ENCODE data around the gene RFX3. TPM values are rescaled to one million over a fixed set of nuclear protein-coding genes. Genes with fewer than 3 reads are reported as not detected.
"Not testable (repeated sequence)": the region's sequence is repeated elsewhere in the genome, so short reads cannot be mapped to it uniquely, and the experiment has no call there.

The RFX3 gene
- total and polyA plus RNA-seq, 4 donors = 0.30 to 4.6 (median 1.5) TPM

DNA sequence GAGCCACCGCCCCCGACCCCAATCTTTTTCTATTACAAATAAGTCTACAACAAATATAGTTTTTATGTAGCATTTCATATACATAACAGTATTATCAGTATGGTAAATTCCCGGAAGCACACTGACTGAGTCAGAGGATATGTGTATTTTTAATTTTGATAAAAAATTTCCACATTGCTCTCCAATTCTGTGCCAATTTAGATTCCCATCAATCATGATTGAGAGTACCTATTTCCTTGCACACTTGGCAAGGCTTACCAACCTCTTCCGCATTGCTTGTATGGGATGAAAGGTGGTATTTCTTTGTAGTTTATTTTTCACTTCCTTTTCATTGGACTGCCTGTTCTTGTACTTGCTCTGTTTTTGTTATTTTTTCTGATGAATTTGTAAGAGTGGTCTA lies 204.6 kb downstream of the RFX3 start:
- 90% methylated on average over 4 of the region's 4 CpGs for WGBS
- H3K27ac ChIP-seq (ENCODE audit: low read depth in 1 of 2, low read length in 2 of 2) = no peak overlapping the region

DNA sequence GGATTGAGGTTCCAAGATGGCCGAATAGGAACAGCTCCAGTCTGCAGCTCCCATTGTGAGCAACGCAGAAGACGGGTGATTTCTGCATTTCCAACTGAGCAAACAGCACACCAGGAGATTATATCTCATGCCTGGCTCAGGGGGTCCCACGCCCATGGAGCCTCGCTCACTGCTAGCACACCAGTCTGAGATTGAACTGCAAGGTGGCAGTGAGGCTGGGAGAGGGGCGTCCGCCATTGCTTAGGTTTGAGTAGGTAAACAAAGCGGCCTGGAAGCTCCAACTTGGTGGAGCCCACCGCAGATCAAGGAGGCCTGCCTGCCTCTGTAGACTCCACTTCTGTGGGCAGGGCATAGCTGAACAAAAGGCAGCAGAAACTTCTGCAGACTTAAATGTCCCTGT lies 213.2 kb downstream of the RFX3 start:
- H3K4me1 ChIP-seq (ENCODE audit: control insufficient read depth in 4 of 4, insufficient read depth in 4 of 4, low read length in 3 of 4); H3K4me3 ChIP-seq (ENCODE audit: low read depth in 1 of 3, low read length in 3 of 3); H3K36me3 ChIP-seq (ENCODE audit: control insufficient read depth in 4 of 4, insufficient read depth in 3 of 4, low read depth in 1 of 4, low read length in 3 of 4); H3K9me3 ChIP-seq (ENCODE audit: control insufficient read depth in 4 of 4, low read length in 3 of 4); H3K9ac ChIP-seq (ENCODE audit: low read depth in 1 of 2, low read length in 2 of 2); H3K27ac ChIP-seq (ENCODE audit: low read depth in 1 of 2, low read length in 2 of 2); DNase-seq (ENCODE audit: low spot score); H3K27me3 ChIP-seq (ENCODE audit: control insufficient read depth in 4 of 4, insufficient read depth in 4 of 4, low read length in 3 of 4): not testable (repeated sequence)
- 96% methylated on average over 9 of the region's 9 CpGs for WGBS

More for the DNA sequence above, 204.6 kb downstream of the RFX3 start:
- Histone ChIP-seq H3K9me3 (ENCODE audit: control insufficient read depth in 4 of 4, low read length in 3 of 4) (no peaks in the 10 kb centered on the region), H3K27me3 (ENCODE audit: control insufficient read depth in 4 of 4, insufficient read depth in 4 of 4, low read length in 3 of 4) (no peaks in the 10 kb centered on the region), H3K4me3 (ENCODE audit: low read depth in 1 of 3, low read length in 3 of 3) (no peak overlapping the region), H3K36me3 (ENCODE audit: control insufficient read depth in 4 of 4, insufficient read depth in 3 of 4, low read depth in 1 of 4, low read length in 3 of 4) (no peaks in the 10 kb centered on the region), H3K4me1 (ENCODE audit: control insufficient read depth in 4 of 4, insufficient read depth in 4 of 4, low read length in 3 of 4) (no peaks in the 10 kb centered on the region), H3K9ac (ENCODE audit: low read depth in 1 of 2, low read length in 2 of 2) (no peak overlapping the region)
- no peak for DNase-seq (ENCODE audit: low spot score)
- no peak for TF ChIP-seq YY1 (IDR thresholded peaks at IDR 0.05)
- no peak for TF ChIP-seq RXRA (IDR thresholded peaks at IDR 0.05)
- no peak for TF ChIP-seq GABPA (IDR thresholded peaks at IDR 0.05 in 1 of 2, conservative IDR thresholded peaks at IDR 0.05 in 1 of 2)
- TF ChIP-seq RAD21 (IDR thresholded peaks at IDR 0.05) = no peak
- TF ChIP-seq JUND (IDR thresholded peaks at IDR 0.05) = no peak
- no peak for TF ChIP-seq FOXA1 (IDR thresholded peaks at IDR 0.05)
- no peak for TF ChIP-seq EGR1 (IDR thresholded peaks at IDR 0.05; ENCODE audit: low read depth in 2 of 2)
- no peak for TF ChIP-seq SP1 (IDR thresholded peaks at IDR 0.05)
- no peak for TF ChIP-seq NR2F2 (IDR thresholded peaks at IDR 0.05)
- TF ChIP-seq, protein P1, sequence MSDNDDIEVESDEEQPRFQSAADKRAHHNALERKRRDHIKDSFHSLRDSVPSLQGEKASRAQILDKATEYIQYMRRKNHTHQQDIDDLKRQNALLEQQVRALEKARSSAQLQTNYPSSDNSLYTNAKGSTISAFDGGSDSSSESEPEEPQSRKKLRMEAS (IDR thresholded peaks at IDR 0.05) = no peak
- no peak for TF ChIP-seq TAF1 (conservative IDR thresholded peaks at IDR 0.05)
- TF ChIP-seq, protein P2, sequence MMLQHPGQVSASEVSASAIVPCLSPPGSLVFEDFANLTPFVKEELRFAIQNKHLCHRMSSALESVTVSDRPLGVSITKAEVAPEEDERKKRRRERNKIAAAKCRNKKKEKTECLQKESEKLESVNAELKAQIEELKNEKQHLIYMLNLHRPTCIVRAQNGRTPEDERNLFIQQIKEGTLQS (IDR thresholded peaks at IDR 0.05) = no peak
- TF ChIP-seq, protein P3, sequence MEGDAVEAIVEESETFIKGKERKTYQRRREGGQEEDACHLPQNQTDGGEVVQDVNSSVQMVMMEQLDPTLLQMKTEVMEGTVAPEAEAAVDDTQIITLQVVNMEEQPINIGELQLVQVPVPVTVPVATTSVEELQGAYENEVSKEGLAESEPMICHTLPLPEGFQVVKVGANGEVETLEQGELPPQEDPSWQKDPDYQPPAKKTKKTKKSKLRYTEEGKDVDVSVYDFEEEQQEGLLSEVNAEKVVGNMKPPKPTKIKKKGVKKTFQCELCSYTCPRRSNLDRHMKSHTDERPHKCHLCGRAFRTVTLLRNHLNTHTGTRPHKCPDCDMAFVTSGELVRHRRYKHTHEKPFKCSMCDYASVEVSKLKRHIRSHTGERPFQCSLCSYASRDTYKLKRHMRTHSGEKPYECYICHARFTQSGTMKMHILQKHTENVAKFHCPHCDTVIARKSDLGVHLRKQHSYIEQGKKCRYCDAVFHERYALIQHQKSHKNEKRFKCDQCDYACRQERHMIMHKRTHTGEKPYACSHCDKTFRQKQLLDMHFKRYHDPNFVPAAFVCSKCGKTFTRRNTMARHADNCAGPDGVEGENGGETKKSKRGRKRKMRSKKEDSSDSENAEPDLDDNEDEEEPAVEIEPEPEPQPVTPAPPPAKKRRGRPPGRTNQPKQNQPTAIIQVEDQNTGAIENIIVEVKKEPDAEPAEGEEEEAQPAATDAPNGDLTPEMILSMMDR (IDR thresholded peaks at IDR 0.05; ENCODE audit: low read depth, low read length, missing input control) = no peak
- TF ChIP-seq HNF4G (IDR thresholded peaks at IDR 0.05) = no peak
- TF ChIP-seq, protein P4, sequence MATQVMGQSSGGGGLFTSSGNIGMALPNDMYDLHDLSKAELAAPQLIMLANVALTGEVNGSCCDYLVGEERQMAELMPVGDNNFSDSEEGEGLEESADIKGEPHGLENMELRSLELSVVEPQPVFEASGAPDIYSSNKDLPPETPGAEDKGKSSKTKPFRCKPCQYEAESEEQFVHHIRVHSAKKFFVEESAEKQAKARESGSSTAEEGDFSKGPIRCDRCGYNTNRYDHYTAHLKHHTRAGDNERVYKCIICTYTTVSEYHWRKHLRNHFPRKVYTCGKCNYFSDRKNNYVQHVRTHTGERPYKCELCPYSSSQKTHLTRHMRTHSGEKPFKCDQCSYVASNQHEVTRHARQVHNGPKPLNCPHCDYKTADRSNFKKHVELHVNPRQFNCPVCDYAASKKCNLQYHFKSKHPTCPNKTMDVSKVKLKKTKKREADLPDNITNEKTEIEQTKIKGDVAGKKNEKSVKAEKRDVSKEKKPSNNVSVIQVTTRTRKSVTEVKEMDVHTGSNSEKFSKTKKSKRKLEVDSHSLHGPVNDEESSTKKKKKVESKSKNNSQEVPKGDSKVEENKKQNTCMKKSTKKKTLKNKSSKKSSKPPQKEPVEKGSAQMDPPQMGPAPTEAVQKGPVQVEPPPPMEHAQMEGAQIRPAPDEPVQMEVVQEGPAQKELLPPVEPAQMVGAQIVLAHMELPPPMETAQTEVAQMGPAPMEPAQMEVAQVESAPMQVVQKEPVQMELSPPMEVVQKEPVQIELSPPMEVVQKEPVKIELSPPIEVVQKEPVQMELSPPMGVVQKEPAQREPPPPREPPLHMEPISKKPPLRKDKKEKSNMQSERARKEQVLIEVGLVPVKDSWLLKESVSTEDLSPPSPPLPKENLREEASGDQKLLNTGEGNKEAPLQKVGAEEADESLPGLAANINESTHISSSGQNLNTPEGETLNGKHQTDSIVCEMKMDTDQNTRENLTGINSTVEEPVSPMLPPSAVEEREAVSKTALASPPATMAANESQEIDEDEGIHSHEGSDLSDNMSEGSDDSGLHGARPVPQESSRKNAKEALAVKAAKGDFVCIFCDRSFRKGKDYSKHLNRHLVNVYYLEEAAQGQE (IDR thresholded peaks at IDR 0.05) = no peak
- TF ChIP-seq, protein P5, sequence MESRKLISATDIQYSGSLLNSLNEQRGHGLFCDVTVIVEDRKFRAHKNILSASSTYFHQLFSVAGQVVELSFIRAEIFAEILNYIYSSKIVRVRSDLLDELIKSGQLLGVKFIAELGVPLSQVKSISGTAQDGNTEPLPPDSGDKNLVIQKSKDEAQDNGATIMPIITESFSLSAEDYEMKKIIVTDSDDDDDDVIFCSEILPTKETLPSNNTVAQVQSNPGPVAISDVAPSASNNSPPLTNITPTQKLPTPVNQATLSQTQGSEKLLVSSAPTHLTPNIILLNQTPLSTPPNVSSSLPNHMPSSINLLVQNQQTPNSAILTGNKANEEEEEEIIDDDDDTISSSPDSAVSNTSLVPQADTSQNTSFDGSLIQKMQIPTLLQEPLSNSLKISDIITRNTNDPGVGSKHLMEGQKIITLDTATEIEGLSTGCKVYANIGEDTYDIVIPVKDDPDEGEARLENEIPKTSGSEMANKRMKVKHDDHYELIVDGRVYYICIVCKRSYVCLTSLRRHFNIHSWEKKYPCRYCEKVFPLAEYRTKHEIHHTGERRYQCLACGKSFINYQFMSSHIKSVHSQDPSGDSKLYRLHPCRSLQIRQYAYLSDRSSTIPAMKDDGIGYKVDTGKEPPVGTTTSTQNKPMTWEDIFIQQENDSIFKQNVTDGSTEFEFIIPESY (IDR thresholded peaks at IDR 0.05) = no peak
- TF ChIP-seq HNF4A (conservative IDR thresholded peaks at IDR 0.05) = no peak
- TF ChIP-seq FOXA2 (IDR thresholded peaks at IDR 0.05) = no peak

All from liver (tissue), 9 donors.